GM19099 (cell line): Measurements from ENCODE around the gene IQSEC1.

Experiments
- POLR2A ChIP-seq: IDR thresholded peaks from 3 replicates; pipeline ENCODE4 v1.6.1; 2011; ENCODE audit warnings: low read depth; ENCODE audit not compliant: insufficient read length; ENCODE audit errors: extremely low read depth

Gene IQSEC1

DNA sequence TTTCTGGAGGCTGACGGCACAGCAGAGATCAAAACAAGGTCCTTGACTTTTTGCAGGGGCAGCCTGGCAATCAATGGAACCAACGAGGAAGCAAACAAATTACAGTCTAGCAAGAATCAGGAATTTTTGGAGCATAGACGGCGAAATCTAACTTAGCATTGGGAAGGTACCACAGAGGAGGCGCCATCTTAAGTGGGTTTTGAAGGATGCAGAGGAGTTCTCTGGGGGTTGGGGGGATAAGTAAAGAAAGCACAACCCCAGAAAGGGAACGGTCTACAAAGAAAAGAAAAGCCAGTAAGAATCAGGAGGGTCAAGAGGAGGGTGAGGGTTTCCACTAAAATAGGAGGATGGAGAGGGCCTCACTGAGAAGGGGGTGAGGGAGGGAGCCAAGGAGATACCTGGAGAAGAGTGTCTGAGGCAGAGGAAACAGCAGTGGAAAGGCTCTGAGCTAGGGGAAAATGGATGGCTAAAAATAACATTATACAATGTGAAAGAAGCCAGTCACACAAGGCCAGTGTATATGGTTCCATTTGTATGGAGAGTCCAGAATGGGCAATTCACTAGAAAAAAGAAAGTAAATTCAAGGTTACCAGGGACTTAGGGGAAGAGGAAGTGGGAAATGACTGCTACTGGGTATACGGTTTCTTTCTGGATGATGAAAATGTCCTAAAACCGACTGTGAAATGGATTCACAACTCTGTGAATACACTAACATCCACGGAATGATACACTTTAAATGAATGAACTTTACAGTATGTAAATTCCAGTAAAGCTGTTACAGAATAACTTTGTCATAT, 25.2 kb upstream of the IQSEC1 start:
- no peak for TF ChIP-seq POLR2A

GRCh38 chr3:13096356-13096755, 23.1 kb upstream of the IQSEC1 start:
- TF ChIP-seq POLR2A: no peak

DNA sequence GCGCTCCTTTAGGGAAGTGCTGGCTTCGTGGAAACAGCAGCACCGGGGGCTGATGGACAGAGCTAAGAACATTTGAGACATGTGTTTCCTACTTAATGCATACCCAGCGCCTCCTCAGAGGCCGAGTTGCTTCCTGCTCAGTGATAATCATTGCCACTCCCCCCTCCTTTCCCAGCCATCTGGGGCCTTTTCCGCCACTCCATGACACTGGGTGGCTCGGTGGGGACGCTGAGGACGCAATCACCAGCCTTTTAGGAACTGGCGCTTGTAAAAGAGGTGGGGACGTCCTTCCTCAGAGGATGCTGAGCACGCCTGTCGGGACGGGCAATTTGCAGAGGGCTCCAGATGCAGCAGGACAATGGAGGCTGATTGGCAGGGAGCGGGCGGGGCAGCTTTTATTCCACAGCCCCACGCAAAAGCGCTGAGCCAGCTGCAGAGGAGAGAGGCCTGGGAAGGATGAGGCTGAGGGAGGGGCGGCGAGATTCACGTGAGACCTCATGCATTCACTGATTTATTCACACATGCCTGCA, 22.2 kb upstream of the IQSEC1 start:
- no peak for TF ChIP-seq POLR2A

DNA sequence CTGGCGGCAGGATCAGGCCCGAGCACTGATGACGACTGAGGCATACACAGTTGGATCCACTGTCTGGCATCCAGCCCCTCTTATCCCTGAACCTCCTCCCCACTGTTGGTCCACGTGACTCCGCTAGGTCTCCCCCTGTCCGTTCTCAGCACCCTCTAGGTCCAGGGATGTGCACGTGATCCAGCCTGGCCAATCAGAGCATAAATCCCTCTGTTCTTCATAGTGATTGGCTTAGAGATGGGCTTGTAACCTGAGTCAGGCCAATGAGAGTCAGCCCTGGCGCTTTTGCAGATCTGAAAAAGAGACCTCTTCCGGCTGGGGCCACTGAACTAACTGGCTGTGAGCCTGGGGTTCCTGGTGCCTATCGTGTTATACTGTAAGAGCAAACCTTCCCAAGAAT, 20.5 kb upstream of the IQSEC1 start:
- no peak for TF ChIP-seq POLR2A

DNA sequence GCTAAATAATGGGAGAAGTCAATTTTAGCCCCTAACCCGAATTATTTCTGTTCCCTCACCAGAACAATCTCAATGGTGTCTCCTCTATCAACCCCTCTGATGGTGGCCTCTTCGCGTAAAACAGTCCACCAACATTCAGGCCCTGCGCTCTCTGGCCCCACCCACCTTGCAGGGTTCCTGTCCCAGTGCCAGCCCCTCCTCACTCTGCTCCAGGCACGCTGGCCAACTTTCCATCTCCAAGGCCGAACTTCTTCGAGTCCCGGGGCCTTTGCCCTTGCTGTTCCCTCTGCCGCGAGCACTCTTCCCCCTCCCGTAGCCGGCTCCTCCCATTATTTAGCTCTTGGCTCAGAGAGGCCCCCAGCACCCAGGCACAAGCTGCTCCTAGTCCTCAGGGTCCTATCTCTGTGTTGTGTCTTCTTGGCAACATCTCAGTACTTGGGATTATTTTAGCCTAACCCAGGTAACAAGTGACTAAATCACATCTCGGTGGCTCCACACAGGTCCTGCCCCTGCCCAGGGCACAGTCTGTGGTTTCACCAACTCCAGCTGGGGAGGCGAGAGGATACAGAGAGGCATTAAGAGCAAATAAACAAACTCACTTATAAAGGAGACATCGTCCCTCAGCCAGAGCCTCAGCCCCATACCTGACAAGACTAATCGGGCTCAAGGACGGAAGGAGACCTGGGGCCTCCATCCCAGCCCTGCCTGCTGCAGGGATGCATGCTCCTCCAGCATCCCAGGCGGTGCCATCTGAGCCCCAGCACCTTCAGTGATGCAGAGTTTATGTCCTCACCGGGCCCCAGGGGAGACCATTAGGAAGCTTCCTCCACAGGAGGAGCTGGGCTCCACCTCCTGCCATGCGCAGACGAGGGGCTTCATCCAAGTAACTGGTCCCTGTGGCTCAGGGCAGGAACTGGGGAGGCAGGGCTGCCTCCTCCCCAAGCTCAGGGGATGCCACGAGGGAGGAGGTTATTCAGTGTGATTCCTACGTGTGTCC, 19.7 kb upstream of the IQSEC1 start:
- no peak for TF ChIP-seq POLR2A

DNA sequence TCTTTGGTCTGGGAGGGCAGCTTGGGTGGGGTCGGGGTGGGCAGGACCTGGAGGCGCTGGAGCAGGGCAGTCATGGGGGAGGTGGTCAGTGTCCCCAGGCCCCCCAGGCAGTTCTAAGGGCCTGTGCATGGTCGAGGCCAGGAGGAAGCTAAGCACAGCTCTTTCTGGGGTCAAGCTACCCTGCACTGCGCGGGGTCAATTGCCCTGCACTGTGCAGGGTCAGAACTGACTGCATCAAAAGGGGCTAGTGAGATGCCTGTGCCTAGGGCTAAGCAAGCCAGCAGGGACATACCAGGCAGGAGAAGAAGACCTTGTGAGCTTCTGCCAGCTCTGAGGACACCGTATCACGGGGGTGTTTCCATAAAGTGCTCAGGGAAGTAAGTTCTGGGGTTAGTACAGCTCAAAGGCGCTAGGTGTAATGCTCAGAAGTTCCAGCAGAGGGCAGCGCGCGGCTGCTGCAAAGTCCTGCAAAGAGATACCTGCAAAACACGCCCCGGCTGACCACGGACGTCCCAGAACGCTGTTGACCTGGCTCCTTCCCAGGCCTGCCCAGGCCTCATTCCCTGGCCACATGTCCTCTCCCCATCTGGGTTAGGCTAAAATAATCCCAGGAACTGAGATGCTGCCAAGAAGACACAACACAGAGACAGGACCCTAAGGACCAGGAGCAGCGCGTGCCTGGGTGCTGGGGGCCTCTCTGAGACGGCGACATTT, 18.8 kb upstream of the IQSEC1 start:
- no peak for TF ChIP-seq POLR2A

DNA sequence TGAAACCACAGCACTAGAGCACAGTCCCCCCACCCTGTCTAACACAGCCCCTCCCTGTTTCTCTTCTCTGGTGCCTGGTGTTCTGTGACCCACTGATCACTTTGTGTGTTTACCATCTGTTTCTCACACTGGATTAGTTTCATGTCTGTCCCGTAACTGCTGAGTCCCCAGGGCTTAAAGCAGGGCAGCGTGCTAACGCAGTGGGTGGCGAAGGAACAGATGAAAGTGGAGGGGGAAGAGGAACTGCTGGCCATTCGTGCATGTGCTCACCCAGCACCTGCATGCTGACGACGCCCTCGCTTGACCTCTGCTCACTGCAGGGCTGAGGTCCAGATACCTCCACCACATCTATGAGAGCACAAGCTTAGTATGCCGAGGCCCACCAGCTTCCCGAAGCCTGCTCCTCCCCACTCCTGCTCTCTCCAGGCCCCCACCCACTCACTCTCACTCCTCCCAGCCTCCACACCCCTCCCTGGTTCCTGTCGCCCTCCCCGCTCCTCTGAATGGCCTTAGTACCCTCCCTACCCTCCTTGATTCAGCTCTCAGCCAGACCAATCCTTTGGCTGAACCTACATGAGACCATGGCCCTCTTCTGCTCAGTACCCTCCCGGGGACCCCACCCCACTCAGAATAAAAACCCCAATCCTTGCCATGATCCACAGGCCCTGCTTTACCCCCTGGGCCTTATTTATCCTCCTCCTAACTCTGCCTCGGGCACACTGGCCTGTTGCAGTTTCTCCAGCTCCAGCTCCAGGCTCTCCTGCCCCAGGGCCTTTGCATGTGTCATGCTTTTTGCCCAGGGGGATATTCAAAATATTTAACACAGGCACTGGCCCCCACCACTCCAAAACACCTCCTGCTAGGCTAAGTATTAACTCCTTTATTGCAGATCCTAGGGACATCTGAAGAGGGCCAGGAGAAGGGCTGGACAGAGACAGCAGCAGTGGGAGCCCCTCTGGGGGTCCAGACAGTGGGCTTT, 15.1 kb upstream of the IQSEC1 start:
- peak; percentile 18 for TF ChIP-seq POLR2A

GRCh38 chr3:13087320-13087990, 14.2 kb upstream of the IQSEC1 start:
- TF ChIP-seq POLR2A: no peak

DNA sequence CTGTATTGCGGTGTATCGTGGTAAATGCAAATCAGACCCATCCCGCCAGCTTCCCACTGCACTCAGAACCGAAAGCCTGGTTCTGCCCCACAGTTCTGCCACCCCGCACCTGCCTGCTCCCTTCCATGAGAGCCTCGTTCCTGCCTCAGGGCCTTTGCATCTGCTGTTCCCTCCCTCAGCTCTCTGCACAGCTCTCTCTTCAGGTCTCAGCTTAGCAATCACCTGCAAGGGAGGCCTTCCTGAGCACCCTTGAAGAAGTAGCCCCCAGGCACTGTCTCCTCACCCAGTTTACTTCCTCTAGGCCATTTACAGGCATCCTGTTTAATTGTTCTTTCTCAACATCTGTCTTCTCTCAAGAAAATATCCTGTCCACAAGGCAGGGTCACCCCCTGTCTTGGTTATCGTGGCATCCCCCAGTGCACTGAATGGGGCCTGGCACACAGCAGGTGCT, 13.3 kb upstream of the IQSEC1 start:
- TF ChIP-seq POLR2A: no peak

- no peak for TF ChIP-seq POLR2A
Measured at GRCh38 chr3:13085846-13086179, 12.6 kb upstream of the IQSEC1 start.

DNA sequence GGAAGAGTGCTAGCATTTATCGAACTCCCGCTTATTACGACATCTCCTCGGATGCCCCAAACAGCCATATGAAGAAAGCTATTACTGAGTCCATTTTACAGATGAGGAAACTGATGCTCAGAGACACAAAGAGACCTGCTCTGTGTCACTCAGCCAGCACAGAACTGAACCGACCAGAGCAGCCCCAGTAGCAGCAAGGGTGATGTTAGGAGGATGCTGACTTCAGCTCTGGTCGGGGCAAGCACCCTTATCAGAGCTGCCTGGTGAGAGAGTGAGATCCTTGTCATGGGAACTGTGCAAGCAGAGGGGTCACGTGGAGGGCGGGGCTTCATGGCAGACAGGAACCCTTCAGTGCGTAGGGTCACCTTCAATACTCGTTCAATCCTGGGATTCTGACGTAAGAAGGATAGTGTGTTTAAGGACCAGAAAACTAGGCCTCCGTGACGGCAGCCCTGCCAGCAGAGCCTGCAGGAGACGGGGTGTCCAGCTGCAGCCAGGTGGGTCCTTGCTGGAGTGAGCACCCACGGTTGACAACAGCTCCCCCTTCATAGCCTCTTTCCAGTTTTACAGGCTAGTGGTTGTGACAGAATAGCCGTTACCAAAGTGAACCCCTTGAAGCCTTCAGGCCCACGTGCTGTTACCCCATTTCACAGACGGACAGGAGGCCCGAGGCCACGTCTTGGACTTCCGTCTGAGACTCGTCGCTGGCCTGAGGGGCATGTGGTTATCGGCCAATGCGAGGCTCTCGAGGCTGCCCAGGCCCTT, 12.0 kb upstream of the IQSEC1 start:
- no peak for TF ChIP-seq POLR2A

DNA sequence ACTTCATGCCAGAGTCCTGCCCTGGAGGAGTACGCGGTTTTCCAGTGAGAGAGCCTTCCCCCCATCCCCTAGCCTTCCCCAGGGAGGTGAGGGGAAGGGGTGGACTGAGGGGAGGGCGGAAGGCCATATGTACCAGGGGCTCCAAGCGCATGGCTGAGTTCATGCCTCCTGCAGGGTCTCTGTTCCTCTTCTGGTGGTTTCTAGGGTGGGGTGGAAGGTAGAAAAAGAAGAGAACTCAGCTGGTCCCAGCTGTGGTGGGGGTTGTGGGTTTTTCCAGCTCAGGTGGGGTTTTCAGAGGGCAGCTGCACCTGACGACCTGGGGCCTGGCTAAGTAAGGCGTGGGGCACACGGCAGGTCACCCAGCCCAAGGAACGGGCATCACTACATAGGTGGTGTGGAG, 10.7 kb upstream of the IQSEC1 start:
- TF ChIP-seq POLR2A: no peak

DNA sequence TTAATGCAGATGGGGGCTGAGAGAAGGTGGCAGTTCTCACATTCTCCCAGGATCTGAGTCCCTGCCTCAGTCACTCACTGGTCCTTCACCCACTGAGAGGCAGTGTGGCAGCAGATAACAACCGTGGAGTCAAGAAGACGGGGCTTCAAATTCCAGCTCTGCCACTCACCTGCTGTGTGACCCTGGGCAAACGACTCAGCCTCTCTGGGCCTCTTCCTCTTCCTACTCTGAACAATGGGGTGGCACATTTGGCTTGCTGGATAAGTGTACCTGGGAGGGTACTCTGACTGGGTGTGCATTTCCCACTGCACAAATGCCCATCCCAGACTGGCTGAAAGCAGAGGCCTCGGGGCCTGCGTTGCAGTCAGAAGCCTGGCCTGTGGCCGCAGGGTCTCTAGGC, 10.0 kb upstream of the IQSEC1 start:
- TF ChIP-seq POLR2A: no peak
